Adrenal gland (tissue), 12 donors: ENCODE data around the gene UBE4B. TPM values are rescaled to one million over a fixed set of nuclear protein-coding genes. Genes with fewer than 3 reads are reported as not detected.

ENCODE experiments used
- DNase-seq, 7 donors: peaks; one replicate each; pipeline ENCODE4 v3.0.0-alpha.2; 2019 to 2020
- H3K27ac ChIP-seq, 5 donors: fragments of 200-600 bp; sonication (generic) in 4 of 5; 1 replicate in 3 of 5; 2 replicates in 2 of 5; pipeline versions ENCODE4 v1.5.1 to v1.8.0; 2016 to 2020; ENCODE audit warnings: mild to moderate bottlenecking in 1 of 5
- H3K27me3 ChIP-seq: fragments of 200-600 bp; 2 replicates; pipeline ENCODE4 v1.8.0; 2021
- H3K36me3 ChIP-seq, 2 donors: fragments of 200-600 bp; replicated peaks in 1 of 2; 1 replicate in 1 of 2; 2 replicates in 1 of 2; pipeline versions ENCODE4 v1.5.1 to v1.8.0; 2018 to 2022
- H3K4me1 ChIP-seq, 2 donors: fragments of 200-600 bp; replicated peaks in 1 of 2; 1 replicate in 1 of 2; 2 replicates in 1 of 2; pipeline versions ENCODE4 v1.5.1 to v1.8.0; 2018 to 2021
- H3K4me3 ChIP-seq, 4 donors: fragments of 200-600 bp; sonication (generic) in 3 of 4; one replicate each; pipeline ENCODE4 v1.5.1; 2016 to 2018
- H3K9me3 ChIP-seq, 3 donors: fragments of 200-600 bp; sonication (generic) in 1 of 3; replicated peaks in 1 of 3; 1 replicate in 2 of 3; 2 replicates in 1 of 3; pipeline versions ENCODE4 v1.5.1 to v1.8.0; 2016 to 2021
- CTCF ChIP-seq, 6 experiments: fragments of 450-650 bp in 4 of 6; fragments of 200-600 bp in 2 of 6; sonication (generic) in 1 of 6; IDR thresholded peaks; 1 replicate in 5 of 6; 2 replicates in 1 of 6; pipeline versions ENCODE4 v1.5.1 to v1.8.0; 2016 to 2021; ENCODE audit warnings: antibody characterized with exemption in 6 of 6, mild to moderate bottlenecking in 2 of 6, moderate library complexity in 1 of 6
- POLR2A ChIP-seq, 2 donors: fragments of 450-650 bp; IDR thresholded peaks; one replicate each; pipeline ENCODE4 v1.6.1; 2017; ENCODE audit warnings: antibody characterized with exemption in 2 of 2, mild to moderate bottlenecking in 2 of 2, moderate library complexity in 1 of 2
- WGBS, 4 donors: extraction: QIAGEN DNeasy Blood & Tissue Kit in 2 of 4; methylation state at CpG; one replicate each; pipeline versions ENCODE4 v1.1.5 to v1.1.7; 2013 to 2017; 5-methylcytosine and 5-hydroxymethylcytosine counted together
- intact Hi-C, 2 donors: fragments of 100-400 bp; cut with DNase I; formaldehyde crosslinking; loops; one replicate each; pipeline versions ENCODE4 v1.14.1 to v1.15.0; 2022 to 2023
- polyA plus RNA-seq, 3 donors: library from polyadenylated mRNA; stranded (reverse); fragments of 200-250 nt in 2 of 3; fragments of 350-450 nt in 1 of 3; fragmentation: Illumina TruSeq in 1 of 3; extraction: RNeasy Lipid Tissue Mini Kit (QIAGEN cat#74804) in 1 of 3; gene quantifications; one replicate each; pipeline ENCODE4 v1.2.3, GENCODE V29; 2013 to 2014
- total RNA-seq, 9 donors: library from RNA; depleted of rRNA in 4 of 9; stranded (reverse); fragments of >200 nt in 4 of 9; fragments of 120-200 nt in 1 of 9; fragmentation: NEBNext Ultra II Directional in 1 of 9; extraction: Animal tissue kit (Norgen Biotek cat#: 25700) in 1 of 9; gene quantifications; one replicate each; pipeline versions ENCODE4 v1.1.0 to v1.2.4, GENCODE V29; 2013 to 2023
- donor health status: healthy with polysubstance abuse.
- donor health status: Bipolar disorder and iron deficiency.
- donor health status: DM: yes; HTN: yes; CAD: no.
- donor health status: DM: no; HTN: no; CAD: no.
- donor health status: DM: no; HTN: no; CAD: no.
- donor health status: DM: yes; HTN: yes; CAD: no.

UBE4B gene
- total and polyA plus RNA-seq, 12 donors: 18.7 to 87.1 (median 57.8) TPM

- WGBS, 4 donors: 87 to 96% (median 93%) methylated on average over 4 to 5 of the region's 5 CpGs
- Histone ChIP-seq H3K4me1 (peaks cover 8 to 18% of the 10 kb centered on the region in 2 donors), H3K9me3 (no peaks in the 10 kb centered on the region), H3K27ac (peak overlapping the region in 1 of 5 donors; percentile 27), H3K4me3 (no peak overlapping the region), H3K27me3 (no peaks in the 10 kb centered on the region), H3K36me3 (no peaks in the 10 kb centered on the region)
- no peak for DNase-seq
- TF ChIP-seq POLR2A (IDR thresholded peaks at IDR 0.05) (no peak), CTCF (IDR thresholded peaks at IDR 0.05) (no peak)
- intact Hi-C loops: no loop called here
Observed at GRCh38 chr1:9989773-9990172, 43.0 kb upstream of the UBE4B start.

- Histone ChIP-seq H3K36me3 (no peaks in the 10 kb centered on the region), H3K4me3 (no peak overlapping the region), H3K27ac (peak overlapping the region in 1 of 5 donors; percentile 45), H3K27me3 (no peaks in the 10 kb centered on the region), H3K9me3 (no peaks in the 10 kb centered on the region), H3K4me1 (peaks cover 8 to 18% of the 10 kb centered on the region in 2 donors)
- WGBS, 4 donors: 22 to 39% (median 30%) methylated on average over 2 of the region's 2 CpGs
- intact Hi-C loops: no loop called here
- TF ChIP-seq CTCF (IDR thresholded peaks at IDR 0.05) (no peak), POLR2A (IDR thresholded peaks at IDR 0.05) (no peak)
- DNase-seq: peak; percentile 25 to 72 (median 53)
Observed at GRCh38 chr1:9990944-9991343, 41.8 kb upstream of the UBE4B start.

GRCh38 chr1:9992910-9993309, 39.8 kb upstream of the UBE4B start:
- no peak for DNase-seq
- Histone ChIP-seq H3K4me1 (peaks cover 23% of the 10 kb centered on the region in 2 donors), H3K27ac (peak overlapping the region in 1 of 5 donors; percentile 44), H3K36me3 (no peaks in the 10 kb centered on the region), H3K27me3 (no peaks in the 10 kb centered on the region), H3K9me3 (no peaks in the 10 kb centered on the region), H3K4me3 (no peak overlapping the region)
- WGBS, 4 donors: 62 to 86% (median 73%) methylated on average over 5 of the region's 5 CpGs
- intact Hi-C loops: no loop called here
- TF ChIP-seq POLR2A (IDR thresholded peaks at IDR 0.05) (no peak), CTCF (IDR thresholded peaks at IDR 0.05) (no peak)

GRCh38 chr1:9993561-9994075, 39.1 kb upstream of the UBE4B start:
- H3K27ac ChIP-seq: no peak overlapping the region
- H3K36me3 ChIP-seq: no peaks in the 10 kb centered on the region
- no peaks in the 10 kb centered on the region for H3K27me3 ChIP-seq
- H3K4me1 ChIP-seq: peaks cover 23 to 25% of the 10 kb centered on the region in 2 donors
- H3K4me3 ChIP-seq: no peak overlapping the region
- TF ChIP-seq POLR2A (IDR thresholded peaks at IDR 0.05) (no peak), CTCF (IDR thresholded peaks at IDR 0.05) (no peak)
- intact Hi-C loops: no loop called here
- no peaks in the 10 kb centered on the region for H3K9me3 ChIP-seq
- DNase-seq: no peak
- WGBS, 4 donors: 82 to 91% (median 87%) methylated on average over 7 of the region's 7 CpGs
